Trophoblast cell (in vitro differentiated cells and primary cell): ENCODE measurements around the gene FYTTD1.
"Not testable (repeated sequence)": the region's sequence is repeated elsewhere in the genome, so short reads cannot be mapped to it uniquely, and the experiment has no call there.

Source experiments
- DNase-seq, 2 donors: peaks; one replicate each; pipeline ENCODE4 v3.0.0-alpha.2; 2016
- H2AFZ ChIP-seq: 2 replicates; pipeline ENCODE4 v1.6.1; 2013; ENCODE audit warnings: low read length, moderate library complexity, mild to moderate bottlenecking; ENCODE audit not compliant: insufficient read depth, poor library complexity
- H2AK5ac ChIP-seq: 2 replicates; pipeline ENCODE4 v1.6.1; 2013; ENCODE audit warnings: mild to moderate bottlenecking, low read length
- H2BK120ac ChIP-seq: 2 replicates; pipeline ENCODE4 v1.6.1; 2013; ENCODE audit warnings: low read length, mild to moderate bottlenecking, moderate library complexity; ENCODE audit not compliant: insufficient read depth, poor library complexity
- H2BK12ac ChIP-seq: 2 replicates; pipeline ENCODE4 v1.6.1; 2013; ENCODE audit warnings: mild to moderate bottlenecking, low read length, moderate library complexity
- H2BK5ac ChIP-seq: 2 replicates; pipeline ENCODE4 v1.6.1; 2013; ENCODE audit warnings: low read length, low read depth, moderate library complexity, mild to moderate bottlenecking; ENCODE audit not compliant: poor library complexity
- H3K14ac ChIP-seq: 2 replicates; pipeline ENCODE4 v1.6.1; 2013; ENCODE audit warnings: mild to moderate bottlenecking, low read length
- H3K18ac ChIP-seq: 2 replicates; pipeline ENCODE4 v1.6.1; 2013; ENCODE audit warnings: mild to moderate bottlenecking, low read length
- H3K23ac ChIP-seq: 2 replicates; pipeline ENCODE4 v1.6.1; 2013; ENCODE audit warnings: low read length
- H3K27ac ChIP-seq: 2 replicates; pipeline ENCODE4 v1.5.1; 2013; ENCODE audit warnings: low read depth, mild to moderate bottlenecking, inconsistent platforms, low read length, moderate library complexity
- H3K27me3 ChIP-seq: 2 replicates; pipeline ENCODE4 v1.6.1; 2013; ENCODE audit warnings: inconsistent platforms, mild to moderate bottlenecking, low read length, moderate library complexity; ENCODE audit not compliant: insufficient read depth
- H3K36me3 ChIP-seq, 2 experiments: 1 replicate in 1 of 2; 2 replicates in 1 of 2; pipeline ENCODE4 v1.6.1; 2013; ENCODE audit warnings: low read length in 2 of 2, mild to moderate bottlenecking in 2 of 2, moderate library complexity in 1 of 2; ENCODE audit not compliant: insufficient read depth in 2 of 2, control insufficient read depth in 1 of 2
- H3K4ac ChIP-seq: 2 replicates; pipeline ENCODE4 v1.6.1; 2013; ENCODE audit warnings: low read depth, mild to moderate bottlenecking, low read length, moderate library complexity
- H3K4me1 ChIP-seq, 2 experiments: 1 replicate in 1 of 2; 2 replicates in 1 of 2; pipeline ENCODE4 v1.6.1; 2013; ENCODE audit warnings: low read length in 2 of 2, mild to moderate bottlenecking in 2 of 2, moderate library complexity in 1 of 2; ENCODE audit not compliant: insufficient read depth in 2 of 2, control insufficient read depth in 1 of 2
- H3K4me2 ChIP-seq: 2 replicates; pipeline ENCODE4 v1.6.1; 2013; ENCODE audit warnings: inconsistent platforms, mild to moderate bottlenecking, low read length, moderate library complexity
- H3K4me3 ChIP-seq: 2 replicates; pipeline ENCODE4 v1.5.1; 2013; ENCODE audit warnings: mild to moderate bottlenecking, low read depth, low read length, inconsistent platforms
- H3K79me1 ChIP-seq: one replicate; pipeline ENCODE4 v1.6.1; 2013; ENCODE audit warnings: low read length
- H3K79me2 ChIP-seq: 2 replicates; pipeline ENCODE4 v1.6.1; 2013; ENCODE audit warnings: low read length, mild to moderate bottlenecking; ENCODE audit not compliant: control insufficient read depth, insufficient read depth, poor library complexity
- H3K9ac ChIP-seq: 2 replicates; pipeline ENCODE4 v1.6.1; 2013; ENCODE audit warnings: mild to moderate bottlenecking, low read length
- H3K9me3 ChIP-seq: 2 replicates; pipeline ENCODE4 v1.6.1; 2013; ENCODE audit warnings: low read depth, mild to moderate bottlenecking, control low read depth, inconsistent platforms, low read length; ENCODE audit not compliant: insufficient read depth
- H4K12ac ChIP-seq: 2 replicates; pipeline ENCODE4 v1.6.1; 2013; ENCODE audit warnings: low read depth, mild to moderate bottlenecking, low read length, moderate library complexity
- H4K8ac ChIP-seq: 2 replicates; pipeline ENCODE4 v1.6.1; 2013; ENCODE audit warnings: low read depth, mild to moderate bottlenecking, low read length, moderate library complexity
- H4K91ac ChIP-seq: one replicate; pipeline ENCODE4 v1.6.1; 2013; ENCODE audit warnings: low read depth, mild to moderate bottlenecking, low read length, moderate library complexity
- WGBS: extraction: QIAGEN DNeasy Blood & Tissue Kit; methylation state at CpG from one replicate; pipeline ENCODE4 v1.1.7; 2013; ENCODE audit warnings: missing lambda C conversion rate; ENCODE audit not compliant: insufficient read length, insufficient coverage; ENCODE audit errors: extremely low coverage; 5-methylcytosine and 5-hydroxymethylcytosine counted together

The FYTTD1 gene

DNA sequence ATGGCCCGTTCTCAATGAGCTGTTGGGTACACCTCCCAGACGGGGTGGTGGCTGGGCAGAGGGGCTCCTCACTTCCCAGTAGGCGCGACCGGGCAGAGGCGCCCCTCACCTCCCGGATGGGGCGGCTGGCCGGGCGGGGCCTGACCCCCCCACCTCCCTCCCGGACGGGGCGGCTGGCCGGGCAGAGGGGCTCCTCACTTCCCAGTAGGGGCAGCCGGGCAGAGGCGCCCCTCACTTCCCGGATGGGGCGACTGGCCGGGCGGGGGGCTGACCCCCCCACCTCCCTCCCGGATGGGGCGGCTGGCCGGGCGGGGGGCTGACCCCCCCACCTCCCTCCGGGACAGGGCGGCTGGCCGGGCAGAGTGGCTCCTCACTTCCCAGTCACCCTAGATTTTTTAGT is 18.2 kb upstream of the FYTTD1 start:
- not testable (repeated sequence) for H2BK120ac ChIP-seq, H3K79me2 ChIP-seq, H3K14ac ChIP-seq, H3K36me3 ChIP-seq, H2BK5ac ChIP-seq, H3K9me3 ChIP-seq, H2AFZ ChIP-seq, H3K23ac ChIP-seq, H4K8ac ChIP-seq, H4K91ac ChIP-seq, H2AK5ac ChIP-seq, H4K12ac ChIP-seq, H3K18ac ChIP-seq, H3K4me2 ChIP-seq, H2BK12ac ChIP-seq, DNase-seq, H3K9ac ChIP-seq, H3K4ac ChIP-seq, H3K79me1 ChIP-seq, H3K27ac ChIP-seq, H3K4me1 ChIP-seq, H3K4me3 ChIP-seq, H3K27me3 ChIP-seq
- no CpG with 5 or more reads among the region's 27 CpGs for WGBS

DNA sequence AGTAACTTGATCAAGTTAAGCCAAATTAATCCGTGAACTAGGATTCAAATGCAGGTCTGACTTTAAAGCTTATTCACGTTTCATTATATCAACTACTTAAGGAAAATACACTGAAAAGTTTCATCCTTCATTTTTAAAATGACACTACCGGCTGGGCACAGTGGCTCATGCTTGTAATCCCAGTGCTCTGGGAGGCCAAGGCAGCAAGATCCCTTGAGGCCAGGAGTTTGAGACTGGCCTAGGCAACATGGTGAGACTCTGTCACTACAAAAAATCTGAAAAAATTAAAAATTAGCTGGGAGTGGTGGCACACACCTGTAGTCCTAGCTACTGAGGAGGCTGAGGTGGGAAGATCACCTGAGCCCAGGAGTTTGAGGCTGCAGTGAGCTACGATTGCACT is 16.6 kb upstream of the FYTTD1 start:
- Histone ChIP-seq H3K27me3 (no peaks in the 10 kb centered on the region), H2BK120ac (no peak overlapping the region), H3K9me3 (no peaks in the 10 kb centered on the region), H3K9ac (no peak overlapping the region), H4K12ac (no peak overlapping the region), H3K18ac (no peak overlapping the region), H2BK12ac (no peak overlapping the region), H3K4me3 (no peak overlapping the region), H2AFZ (no peak overlapping the region), H3K79me1 (peaks cover 5% of the 10 kb centered on the region), H4K8ac (no peak overlapping the region), H3K27ac (no peak overlapping the region), H3K36me3 (no peaks in the 10 kb centered on the region), H3K79me2 (no peaks in the 10 kb centered on the region), H4K91ac (no peak overlapping the region), H3K4ac (no peak overlapping the region), H3K4me2 (no peak overlapping the region), H3K14ac (no peak overlapping the region), H3K23ac (no peak overlapping the region), H2BK5ac (no peak overlapping the region), H2AK5ac (no peak overlapping the region), H3K4me1 (peaks cover 2 to 4% of the 10 kb centered on the region in 2 experiments)
- no peak for DNase-seq
- WGBS: no CpG with 5 or more reads among the region's 4 CpGs

DNA sequence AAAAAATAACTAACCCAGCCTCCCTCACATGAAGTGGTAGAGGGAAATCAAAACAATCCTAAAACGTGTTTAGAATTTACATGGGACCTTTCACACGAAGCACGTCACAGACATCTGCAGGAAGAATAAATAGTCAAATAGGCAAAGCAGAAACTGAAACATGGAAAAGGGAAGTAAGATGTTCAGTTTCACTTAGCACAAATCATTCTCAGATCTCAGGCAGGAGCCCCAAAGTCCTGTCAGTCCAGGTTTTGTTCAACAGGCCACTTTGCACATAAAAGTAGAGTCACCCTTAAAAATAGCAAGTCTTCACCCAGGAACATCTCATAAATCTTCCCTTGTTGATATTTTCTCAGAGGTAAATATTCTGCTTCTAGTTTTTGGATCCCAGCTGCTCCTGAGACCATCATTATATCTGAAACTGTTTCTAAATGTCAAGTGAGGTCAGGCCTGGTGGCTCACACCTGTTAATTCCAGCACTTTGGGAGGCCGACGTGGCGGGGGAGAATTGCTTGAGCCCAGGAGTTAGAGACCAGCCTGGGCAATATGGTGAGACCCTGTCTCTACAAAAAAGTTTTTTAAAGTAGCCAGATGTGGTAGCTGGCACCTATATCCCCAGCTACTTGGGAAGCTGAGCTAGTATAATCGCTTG is 14.9 kb upstream of the FYTTD1 start:
- no peaks in the 10 kb centered on the region for H3K36me3 ChIP-seq
- H3K4me1 ChIP-seq: peaks cover 2 to 4% of the 10 kb centered on the region in 2 experiments
- no peaks in the 10 kb centered on the region for H3K27me3 ChIP-seq
- no peak overlapping the region for H2BK5ac ChIP-seq
- H2AK5ac ChIP-seq: no peak overlapping the region
- H2BK120ac ChIP-seq: no peak overlapping the region
- no peak overlapping the region for H3K4me2 ChIP-seq
- H3K4me3 ChIP-seq: no peak overlapping the region
- H3K18ac ChIP-seq: no peak overlapping the region
- no peak overlapping the region for H3K27ac ChIP-seq
- H4K91ac ChIP-seq: no peak overlapping the region
- no peaks in the 10 kb centered on the region for H3K9me3 ChIP-seq
- H2BK12ac ChIP-seq: no peak overlapping the region
- H3K14ac ChIP-seq: no peak overlapping the region
- H3K79me1 ChIP-seq: peaks cover 5% of the 10 kb centered on the region
- no peak overlapping the region for H3K23ac ChIP-seq
- DNase-seq: no peak
- no peak overlapping the region for H3K4ac ChIP-seq
- no peak overlapping the region for H4K12ac ChIP-seq
- H3K9ac ChIP-seq: no peak overlapping the region
- no peaks in the 10 kb centered on the region for H3K79me2 ChIP-seq
- H4K8ac ChIP-seq: no peak overlapping the region
- no peak overlapping the region for H2AFZ ChIP-seq
- WGBS: no CpG with 5 or more reads among the region's 7 CpGs

- DNase-seq: peak in 1 of 2 donors; percentile 25
- Histone ChIP-seq H3K4me2 (peak overlapping the region; percentile 96), H3K9me3 (no peaks in the 10 kb centered on the region), H4K91ac (no peak overlapping the region), H3K36me3 (no peaks in the 10 kb centered on the region), H4K8ac (no peak overlapping the region), H3K4ac (no peak overlapping the region), H4K12ac (no peak overlapping the region), H3K79me1 (peaks cover 5% of the 10 kb centered on the region), H2AFZ (peak overlapping the region; percentile 4), H3K79me2 (no peaks in the 10 kb centered on the region), H2BK5ac (no peak overlapping the region), H3K27me3 (no peaks in the 10 kb centered on the region), H2BK120ac (no peak overlapping the region), H3K27ac (no peak overlapping the region), H3K18ac (no peak overlapping the region), H3K4me1 (peaks cover 2 to 4% of the 10 kb centered on the region in 2 experiments), H2AK5ac (no peak overlapping the region), H3K9ac (peak overlapping the region; percentile 30), H3K14ac (no peak overlapping the region), H2BK12ac (no peak overlapping the region), H3K23ac (no peak overlapping the region), H3K4me3 (peak overlapping the region; percentile 93)
- WGBS: no CpG with 5 or more reads among the region's 17 CpGs
Measured at GRCh38 chr3:197736010-197736490, 13.6 kb upstream of the FYTTD1 start.
